HepG2 (cell line): ENCODE measurements around the gene TXNL4A. TPM values are rescaled to one million over a fixed set of nuclear protein-coding genes. Genes with fewer than 3 reads are reported as not detected.
"Not testable (repeated sequence)": the region's sequence is repeated elsewhere in the genome, so short reads cannot be mapped to it uniquely, and the experiment has no call there.

ENCODE experiments used
- ATAC-seq: fragments of 200-7000 bp; cut with Tn5 transposase; 3 replicates; pipeline ENCODE4 v1.9.1; 2020; ENCODE audit warnings: mild to moderate bottlenecking, moderate library complexity
- BruUV-seq: library from RNA; stranded (reverse); fragments of 400-500 nt; replicated peaks from 2 replicates; lab custom pipeline; 2021; lab: Mats Ljungman, UMichigan
- CTCF ChIA-PET: fragments of 300-600 bp; formaldehyde crosslinking; extraction: SDS; loops from one replicate; lab custom pipeline; 2021; ENCODE audit warnings: low total read pairs, inconsistent platforms, low intra/inter-chr PET ratio; lab: Yijun Ruan, JAX
- POLR2A ChIA-PET: fragments of 350-600 bp; sonication (Branson Sonifier 250); formaldehyde crosslinking; loops from one replicate; lab custom pipeline; 2020; ENCODE audit warnings: antibody characterized with exemption, inconsistent platforms; lab: Yijun Ruan, JAX
- DNase-seq: peaks from one replicate; pipeline ENCODE4 v3.0.0-alpha.2; 2015; ENCODE audit warnings: low spot score
- FAIRE-seq: peaks from 3 replicates; lab custom pipeline; 2011; peaks lifted over from hg19 to GRCh38; lab: Jason Lieb, UNC
- H2AFZ ChIP-seq: one replicate; pipeline ENCODE4 v1.6.1; 2011; ENCODE audit warnings: low read length, inconsistent platforms
- H3K27ac ChIP-seq: fragments of 300-600 bp; 3 replicates; pipeline ENCODE4 v1.8.0; 2011; ENCODE audit warnings: mixed run types, mild to moderate bottlenecking, mixed read lengths, low read length, inconsistent platforms; ENCODE audit not compliant: insufficient read depth; ENCODE audit errors: extremely low read length
- H3K27me3 ChIP-seq, 2 experiments: fragments of 200-600 bp in 1 of 2; 2 replicates in 1 of 2; 3 replicates in 1 of 2; pipeline versions ENCODE4 v1.6.0 to v1.8.0; 2011; ENCODE audit warnings: low read length in 2 of 2, mild to moderate bottlenecking in 2 of 2, moderate library complexity in 2 of 2, inconsistent platforms in 1 of 2; ENCODE audit not compliant: insufficient read depth in 2 of 2, control insufficient read depth in 1 of 2
- H3K36me3 ChIP-seq, 2 experiments: fragments of 200-600 bp in 1 of 2; replicated peaks in 1 of 2; 2 replicates in 1 of 2; 3 replicates in 1 of 2; pipeline versions ENCODE4 v1.5.1 to v1.8.0; 2011; ENCODE audit warnings: low read length in 2 of 2, inconsistent platforms in 1 of 2; ENCODE audit not compliant: insufficient read depth in 2 of 2, control insufficient read depth in 1 of 2
- H3K4me1 ChIP-seq: 2 replicates; pipeline ENCODE4 v1.5.1; 2012; ENCODE audit warnings: low read length, inconsistent platforms; ENCODE audit not compliant: insufficient read depth
- H3K4me2 ChIP-seq: 2 replicates; pipeline ENCODE4 v1.6.0; 2011; ENCODE audit warnings: low read depth, low read length, inconsistent platforms
- H3K4me3 ChIP-seq, 3 experiments: fragments of 200-600 bp in 1 of 3; sonication (generic), shearing (Covaris generic) in 1 of 3; replicated peaks in 1 of 3; 2 replicates each; pipeline ENCODE4 v1.5.1; 2011 to 2016; ENCODE audit warnings: low read length in 3 of 3, inconsistent platforms in 2 of 3, low read depth in 2 of 3, mild to moderate bottlenecking in 2 of 3, control low read depth in 1 of 3, mixed read lengths in 1 of 3; ENCODE audit not compliant: insufficient read depth in 1 of 3
- H3K79me2 ChIP-seq: one replicate; pipeline ENCODE4 v1.6.1; 2011; ENCODE audit warnings: low read length, inconsistent platforms; ENCODE audit not compliant: insufficient read depth
- H3K9ac ChIP-seq: 2 replicates; pipeline ENCODE4 v1.6.0; 2011; ENCODE audit warnings: mild to moderate bottlenecking, low read depth, low read length, inconsistent platforms; ENCODE audit not compliant: insufficient read depth
- H3K9me3 ChIP-seq: 2 replicates; pipeline ENCODE4 v1.5.1; 2012; ENCODE audit warnings: mild to moderate bottlenecking, low read length
- H4K20me1 ChIP-seq: 2 replicates; pipeline ENCODE4 v1.6.0; 2011; ENCODE audit warnings: inconsistent platforms, mild to moderate bottlenecking, low read length, moderate library complexity; ENCODE audit not compliant: insufficient read depth
- MIER2 ChIP-seq: IDR thresholded peaks from 2 replicates; pipeline ENCODE4 v1.6.1; 2016; ENCODE audit warnings: missing biosample characterization, missing genetic modification reagents
- SKI ChIP-seq: fragments of 450-650 bp; IDR thresholded peaks from one replicate; pipeline ENCODE4 v1.6.1; 2018; ENCODE audit warnings: mild to moderate bottlenecking; ENCODE audit not compliant: partially characterized antibody
- SMYD3 ChIP-seq: sonication (generic); formaldehyde crosslinking; IDR thresholded peaks from 2 replicates; pipeline ENCODE4 v1.8.1; 2023; ENCODE audit warnings: mild to moderate bottlenecking, missing genetic modification reagents
- ZFAT ChIP-seq: sonication (generic); formaldehyde crosslinking; conservative IDR thresholded peaks from 2 replicates; pipeline ENCODE4 v1.8.1; 2023; ENCODE audit warnings: missing genetic modification reagents, inconsistent platforms
- WGBS: methylation state at CpG from one replicate; pipeline ENCODE4 v1.1.6; 2017; ENCODE audit warnings: low lambda C conversion rate; 5-methylcytosine and 5-hydroxymethylcytosine counted together
- in situ Hi-C: cut with HindIII; loops from 2 replicates; pipeline ENCODE4 v1.10.0; 2017; ENCODE audit warnings: low pct_unique_long_range_greater_than_20kb; ENCODE audit not compliant: extremely low pct_ligation_motif_present
- intact Hi-C: fragments of 100-400 bp; cut with micrococcal nuclease; formaldehyde crosslinking; loops from one replicate; pipeline ENCODE4 v1.10.0; 2022; ENCODE audit not compliant: unreplicated experiment
- polyA plus RNA-seq, 8 experiments: library from polyadenylated mRNA; depleted of rRNA in 3 of 8; stranded (reverse) in 7 of 8; unstranded in 1 of 8; fragments of >200 nt; fragmentation: Illumina TruSeq in 4 of 8; extraction: Trizol in 4 of 8; gene quantifications; 2 replicates each; pipeline versions ENCODE4 v1.2.1 to v1.2.3, GENCODE V29; 2011 to 2016; ENCODE audit warnings: low read depth in 4 of 8, missing spikeins in 1 of 8, mixed read lengths in 1 of 8; ENCODE audit not compliant: insufficient read depth in 1 of 8
- total RNA-seq, 5 experiments: library from RNA; depleted of rRNA; stranded (reverse); fragments of >200 nt; fragmentation: Illumina TruSeq; extraction: Trizol; gene quantifications; 2 replicates each; pipeline ENCODE4 v1.2.3, GENCODE V29; 2016; ENCODE audit warnings: low read depth in 1 of 5
- TF ChIP-seq, protein P1 (sequence below): sonication (generic); formaldehyde crosslinking; IDR thresholded peaks from 2 replicates; pipeline ENCODE4; 2020; ENCODE audit warnings: missing genetic modification reagents, mild to moderate bottlenecking, borderline replicate concordance
- TF ChIP-seq, protein P2 (sequence below): sonication (generic); formaldehyde crosslinking; IDR thresholded peaks from 2 replicates; pipeline ENCODE4 v1.4.0; 2020; ENCODE audit warnings: mild to moderate bottlenecking, low read depth, missing genetic modification reagents
- TF ChIP-seq, protein P3 (sequence below): IDR thresholded peaks from 2 replicates; pipeline ENCODE4 v1.6.1; 2016
- TF ChIP-seq, protein P4 (sequence below): sonication (generic); formaldehyde crosslinking; IDR thresholded peaks from 2 replicates; pipeline ENCODE4 v1.4.0; 2020; ENCODE audit warnings: missing genetic modification reagents

The TXNL4A gene
- total and polyA plus RNA-seq, 2 of the 13 experiments (the other 11 are each of a cell fraction or from before 2014, with no cell fraction given) = 172 to 202 TPM

DNA sequence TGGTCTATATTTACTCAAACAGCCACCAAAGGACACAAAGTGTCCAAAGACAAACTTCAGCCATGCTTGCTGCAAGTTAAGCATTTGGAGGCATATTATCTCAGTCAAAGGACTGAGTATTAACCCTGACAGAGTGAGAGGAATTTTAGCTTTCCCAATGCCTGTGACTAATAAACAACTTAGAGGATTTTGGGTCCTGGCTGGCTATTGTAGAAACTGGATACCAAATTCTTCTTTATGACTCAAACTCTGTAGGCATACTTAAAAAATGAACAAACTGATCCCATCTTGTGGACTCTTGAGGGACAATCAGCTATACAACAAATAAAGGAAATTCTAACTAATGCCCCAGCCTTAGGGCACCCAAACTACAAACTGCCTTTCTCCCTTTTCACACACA lies 39.4 kb upstream of the TXNL4A start:
- H3K27me3 ChIP-seq, H3K4me3 ChIP-seq, H3K4me2 ChIP-seq, CTCF ChIA-PET, intact Hi-C loops, DNase-seq, ATAC-seq, H4K20me1 ChIP-seq, BruUV-seq, in situ Hi-C loops, H2AFZ ChIP-seq, FAIRE-seq, POLR2A ChIA-PET, H3K27ac ChIP-seq, H3K9ac ChIP-seq, H3K36me3 ChIP-seq, H3K79me2 ChIP-seq: not testable (repeated sequence)
- Histone ChIP-seq H3K4me1 (peaks cover 15% of the 10 kb centered on the region), H3K9me3 (peaks cover 40% of the 10 kb centered on the region)

DNA sequence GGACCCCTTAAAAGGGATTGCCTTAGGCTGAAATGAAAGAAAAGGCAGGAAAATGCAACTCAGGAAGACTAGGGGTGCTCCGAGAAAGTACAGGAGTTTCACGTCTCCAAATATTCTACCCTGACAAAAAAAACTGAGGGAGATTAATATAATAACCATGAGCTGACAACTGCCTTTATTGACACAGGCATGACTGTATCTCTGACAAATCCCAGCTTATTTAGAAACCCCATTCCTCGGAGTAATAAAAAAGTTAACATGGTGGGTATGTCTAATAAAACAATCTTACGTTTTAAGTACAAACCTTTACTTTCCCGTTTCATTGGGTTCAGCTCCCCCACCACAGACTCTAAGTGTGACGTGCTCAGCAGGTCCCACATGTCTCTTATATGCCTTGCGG lies 38.0 kb upstream of the TXNL4A start:
- POLR2A ChIA-PET = no interaction called here
- no peaks in the 10 kb centered on the region for H3K36me3 ChIP-seq
- FAIRE-seq = no peak
- H3K9me3 ChIP-seq = peaks cover 53% of the 10 kb centered on the region
- H3K4me2 ChIP-seq = no peak overlapping the region
- ATAC-seq = no peak
- no peaks in the 10 kb centered on the region for H4K20me1 ChIP-seq
- H3K27me3 ChIP-seq = no peaks in the 10 kb centered on the region
- intact Hi-C loops (no loop called here), in situ Hi-C loops (no loop called here)
- H3K79me2 ChIP-seq = no peaks in the 10 kb centered on the region
- BruUV-seq = no TSS peak
- no peak overlapping the region for H3K4me3 ChIP-seq
- peaks cover 6% of the 10 kb centered on the region; the same call in 1 of the 2 replicates for H3K4me1 ChIP-seq
- H2AFZ ChIP-seq = no peak overlapping the region
- CTCF ChIA-PET = no interaction called here
- DNase-seq = no peak
- 92% methylated on average over 7 of the region's 7 CpGs for WGBS
- no peak overlapping the region for H3K27ac ChIP-seq
- no peak overlapping the region for H3K9ac ChIP-seq
- TF ChIP-seq, protein P1, sequence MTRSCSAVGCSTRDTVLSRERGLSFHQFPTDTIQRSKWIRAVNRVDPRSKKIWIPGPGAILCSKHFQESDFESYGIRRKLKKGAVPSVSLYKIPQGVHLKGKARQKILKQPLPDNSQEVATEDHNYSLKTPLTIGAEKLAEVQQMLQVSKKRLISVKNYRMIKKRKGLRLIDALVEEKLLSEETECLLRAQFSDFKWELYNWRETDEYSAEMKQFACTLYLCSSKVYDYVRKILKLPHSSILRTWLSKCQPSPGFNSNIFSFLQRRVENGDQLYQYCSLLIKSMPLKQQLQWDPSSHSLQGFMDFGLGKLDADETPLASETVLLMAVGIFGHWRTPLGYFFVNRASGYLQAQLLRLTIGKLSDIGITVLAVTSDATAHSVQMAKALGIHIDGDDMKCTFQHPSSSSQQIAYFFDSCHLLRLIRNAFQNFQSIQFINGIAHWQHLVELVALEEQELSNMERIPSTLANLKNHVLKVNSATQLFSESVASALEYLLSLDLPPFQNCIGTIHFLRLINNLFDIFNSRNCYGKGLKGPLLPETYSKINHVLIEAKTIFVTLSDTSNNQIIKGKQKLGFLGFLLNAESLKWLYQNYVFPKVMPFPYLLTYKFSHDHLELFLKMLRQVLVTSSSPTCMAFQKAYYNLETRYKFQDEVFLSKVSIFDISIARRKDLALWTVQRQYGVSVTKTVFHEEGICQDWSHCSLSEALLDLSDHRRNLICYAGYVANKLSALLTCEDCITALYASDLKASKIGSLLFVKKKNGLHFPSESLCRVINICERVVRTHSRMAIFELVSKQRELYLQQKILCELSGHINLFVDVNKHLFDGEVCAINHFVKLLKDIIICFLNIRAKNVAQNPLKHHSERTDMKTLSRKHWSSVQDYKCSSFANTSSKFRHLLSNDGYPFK = no peak
- no peak for TF ChIP-seq SKI
- no peak for TF ChIP-seq MIER2
- TF ChIP-seq, protein P2, sequence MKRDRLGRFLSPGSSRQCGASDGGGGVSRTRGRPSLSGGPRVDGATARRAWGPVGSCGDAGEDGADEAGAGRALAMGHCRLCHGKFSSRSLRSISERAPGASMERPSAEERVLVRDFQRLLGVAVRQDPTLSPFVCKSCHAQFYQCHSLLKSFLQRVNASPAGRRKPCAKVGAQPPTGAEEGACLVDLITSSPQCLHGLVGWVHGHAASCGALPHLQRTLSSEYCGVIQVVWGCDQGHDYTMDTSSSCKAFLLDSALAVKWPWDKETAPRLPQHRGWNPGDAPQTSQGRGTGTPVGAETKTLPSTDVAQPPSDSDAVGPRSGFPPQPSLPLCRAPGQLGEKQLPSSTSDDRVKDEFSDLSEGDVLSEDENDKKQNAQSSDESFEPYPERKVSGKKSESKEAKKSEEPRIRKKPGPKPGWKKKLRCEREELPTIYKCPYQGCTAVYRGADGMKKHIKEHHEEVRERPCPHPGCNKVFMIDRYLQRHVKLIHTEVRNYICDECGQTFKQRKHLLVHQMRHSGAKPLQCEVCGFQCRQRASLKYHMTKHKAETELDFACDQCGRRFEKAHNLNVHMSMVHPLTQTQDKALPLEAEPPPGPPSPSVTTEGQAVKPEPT (CRISPR knock-in tag) = no peak
- no peak for TF ChIP-seq SMYD3 (CRISPR knock-in tag)
- TF ChIP-seq, protein P3, sequence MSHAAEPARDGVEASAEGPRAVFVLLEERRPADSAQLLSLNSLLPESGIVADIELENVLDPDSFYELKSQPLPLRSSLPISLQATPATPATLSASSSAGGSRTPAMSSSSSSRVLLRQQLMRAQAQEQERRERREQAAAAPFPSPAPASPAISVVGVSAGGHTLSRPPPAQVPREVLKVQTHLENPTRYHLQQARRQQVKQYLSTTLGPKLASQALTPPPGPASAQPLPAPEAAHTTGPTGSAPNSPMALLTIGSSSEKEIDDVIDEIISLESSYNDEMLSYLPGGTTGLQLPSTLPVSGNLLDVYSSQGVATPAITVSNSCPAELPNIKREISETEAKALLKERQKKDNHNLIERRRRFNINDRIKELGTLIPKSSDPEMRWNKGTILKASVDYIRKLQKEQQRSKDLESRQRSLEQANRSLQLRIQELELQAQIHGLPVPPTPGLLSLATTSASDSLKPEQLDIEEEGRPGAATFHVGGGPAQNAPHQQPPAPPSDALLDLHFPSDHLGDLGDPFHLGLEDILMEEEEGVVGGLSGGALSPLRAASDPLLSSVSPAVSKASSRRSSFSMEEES = no peak
- TF ChIP-seq, protein P4, sequence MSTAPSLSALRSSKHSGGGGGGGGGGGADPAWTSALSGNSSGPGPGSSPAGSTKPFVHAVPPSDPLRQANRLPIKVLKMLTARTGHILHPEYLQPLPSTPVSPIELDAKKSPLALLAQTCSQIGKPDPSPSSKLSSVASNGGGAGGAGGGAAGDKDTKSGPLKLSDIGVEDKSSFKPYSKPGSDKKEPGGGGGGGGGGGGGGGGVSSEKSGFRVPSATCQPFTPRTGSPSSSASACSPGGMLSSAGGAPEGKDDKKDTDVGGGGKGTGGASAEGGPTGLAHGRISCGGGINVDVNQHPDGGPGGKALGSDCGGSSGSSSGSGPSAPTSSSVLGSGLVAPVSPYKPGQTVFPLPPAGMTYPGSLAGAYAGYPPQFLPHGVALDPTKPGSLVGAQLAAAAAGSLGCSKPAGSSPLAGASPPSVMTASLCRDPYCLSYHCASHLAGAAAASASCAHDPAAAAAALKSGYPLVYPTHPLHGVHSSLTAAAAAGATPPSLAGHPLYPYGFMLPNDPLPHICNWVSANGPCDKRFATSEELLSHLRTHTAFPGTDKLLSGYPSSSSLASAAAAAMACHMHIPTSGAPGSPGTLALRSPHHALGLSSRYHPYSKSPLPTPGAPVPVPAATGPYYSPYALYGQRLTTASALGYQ (CRISPR knock-in tag) = no peak
- no peak for TF ChIP-seq ZFAT
